Sigmoid colon (tissue), 4 donors: ENCODE data around the gene THAP11.

Experiments
- EP300 ChIP-seq, 4 donors: sonication (generic); formaldehyde crosslinking; IDR thresholded peaks; one replicate each; pipeline ENCODE4 v1.6.1; 2017; ENCODE audit warnings: antibody characterized with exemption in 4 of 4
- POLR2A ChIP-seq, 2 donors: fragments of 450-650 bp; IDR thresholded peaks; one replicate each; pipeline ENCODE4 v1.6.1; 2016; ENCODE audit warnings: antibody characterized with exemption in 2 of 2, mild to moderate bottlenecking in 2 of 2, moderate library complexity in 2 of 2

GRCh38 chr16:67869653-67870052, 27.5 kb downstream of the THAP11 start:
- TF ChIP-seq POLR2A (IDR thresholded peaks at IDR 0.05) (no peak), EP300 (IDR thresholded peaks at IDR 0.05) (no peak)
